ENCODE data around the gene BLCAP.
"Not testable (repeated sequence)": the region's sequence is repeated elsewhere in the genome, so short reads cannot be mapped to it uniquely, and the experiment has no call there.

The BLCAP gene

DNA sequence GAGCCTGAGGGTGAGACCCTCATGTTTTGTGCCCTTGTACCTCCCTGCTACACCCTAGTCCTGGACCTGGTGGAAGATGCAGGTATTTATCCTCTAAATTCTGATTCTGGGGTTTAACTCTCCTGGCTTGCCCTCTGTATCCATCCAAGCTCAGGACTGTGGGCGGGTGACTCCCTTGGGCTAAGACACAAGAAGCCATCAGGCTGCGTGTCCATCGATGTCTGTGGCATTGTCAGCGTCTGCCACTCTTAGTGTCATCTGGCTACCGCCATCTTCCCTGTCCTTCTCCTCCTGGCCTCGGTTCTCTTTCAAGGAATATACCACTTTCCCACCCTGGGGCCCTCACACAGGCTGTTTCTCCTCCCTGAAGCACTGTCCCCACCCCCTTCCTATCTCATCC, 28.9 kb upstream of the BLCAP start:
- H3K4me3 ChIP-seq (ENCODE audit: low read length): no peak overlapping the region
- no peak for DNase-seq (ENCODE audit: low read depth)
- TF ChIP-seq, protein P1, sequence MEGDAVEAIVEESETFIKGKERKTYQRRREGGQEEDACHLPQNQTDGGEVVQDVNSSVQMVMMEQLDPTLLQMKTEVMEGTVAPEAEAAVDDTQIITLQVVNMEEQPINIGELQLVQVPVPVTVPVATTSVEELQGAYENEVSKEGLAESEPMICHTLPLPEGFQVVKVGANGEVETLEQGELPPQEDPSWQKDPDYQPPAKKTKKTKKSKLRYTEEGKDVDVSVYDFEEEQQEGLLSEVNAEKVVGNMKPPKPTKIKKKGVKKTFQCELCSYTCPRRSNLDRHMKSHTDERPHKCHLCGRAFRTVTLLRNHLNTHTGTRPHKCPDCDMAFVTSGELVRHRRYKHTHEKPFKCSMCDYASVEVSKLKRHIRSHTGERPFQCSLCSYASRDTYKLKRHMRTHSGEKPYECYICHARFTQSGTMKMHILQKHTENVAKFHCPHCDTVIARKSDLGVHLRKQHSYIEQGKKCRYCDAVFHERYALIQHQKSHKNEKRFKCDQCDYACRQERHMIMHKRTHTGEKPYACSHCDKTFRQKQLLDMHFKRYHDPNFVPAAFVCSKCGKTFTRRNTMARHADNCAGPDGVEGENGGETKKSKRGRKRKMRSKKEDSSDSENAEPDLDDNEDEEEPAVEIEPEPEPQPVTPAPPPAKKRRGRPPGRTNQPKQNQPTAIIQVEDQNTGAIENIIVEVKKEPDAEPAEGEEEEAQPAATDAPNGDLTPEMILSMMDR (IDR thresholded peaks at IDR 0.05; ENCODE audit: insufficient read depth, low read depth, low read length, missing control alignments): no peak

- not testable (repeated sequence) for H3K4me3 ChIP-seq (ENCODE audit: low read length); DNase-seq (ENCODE audit: low read depth)
Observed at GRCh38 chr20:37554721-37555298, 27.1 kb upstream of the BLCAP start.

DNA sequence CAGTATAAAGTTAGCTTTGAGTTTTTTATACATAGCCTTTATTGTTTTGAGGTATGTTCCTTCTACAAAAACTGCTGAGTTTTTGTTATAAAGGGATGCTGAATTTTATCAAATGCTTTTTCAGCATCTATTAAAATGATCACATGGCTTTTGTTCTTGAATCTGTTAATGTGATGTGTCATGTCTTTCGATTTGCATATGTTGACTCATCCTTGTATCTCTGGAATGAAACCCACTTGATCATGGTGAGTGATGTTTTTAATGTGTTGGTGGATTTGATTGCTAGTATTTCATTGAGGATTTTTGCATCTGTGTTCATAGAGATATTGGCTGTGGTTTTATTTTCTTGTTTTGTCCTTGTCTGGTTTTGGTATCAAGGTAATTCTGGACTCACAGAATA, 24.7 kb upstream of the BLCAP start:
- no peak overlapping the region for H3K4me3 ChIP-seq (ENCODE audit: low read length)
- TF ChIP-seq, protein P1 (IDR thresholded peaks at IDR 0.05; ENCODE audit: insufficient read depth, low read depth, low read length, missing control alignments): no peak
- DNase-seq (ENCODE audit: low read depth): peak; percentile 64

- H3K4me3 ChIP-seq (ENCODE audit: low read length); DNase-seq (ENCODE audit: low read depth): not testable (repeated sequence)
Observed at GRCh38 chr20:37551660-37552059, 24.0 kb upstream of the BLCAP start.

- DNase-seq (ENCODE audit: low read depth); H3K4me3 ChIP-seq (ENCODE audit: low read length): not testable (repeated sequence)
Observed at GRCh38 chr20:37550101-37550920, 22.6 kb upstream of the BLCAP start.

GRCh38 chr20:37547912-37548311, 20.2 kb upstream of the BLCAP start:
- DNase-seq (ENCODE audit: low read depth): no peak
- TF ChIP-seq, protein P1 (IDR thresholded peaks at IDR 0.05; ENCODE audit: insufficient read depth, low read depth, low read length, missing control alignments): no peak
- no peak overlapping the region for H3K4me3 ChIP-seq (ENCODE audit: low read length)

DNA sequence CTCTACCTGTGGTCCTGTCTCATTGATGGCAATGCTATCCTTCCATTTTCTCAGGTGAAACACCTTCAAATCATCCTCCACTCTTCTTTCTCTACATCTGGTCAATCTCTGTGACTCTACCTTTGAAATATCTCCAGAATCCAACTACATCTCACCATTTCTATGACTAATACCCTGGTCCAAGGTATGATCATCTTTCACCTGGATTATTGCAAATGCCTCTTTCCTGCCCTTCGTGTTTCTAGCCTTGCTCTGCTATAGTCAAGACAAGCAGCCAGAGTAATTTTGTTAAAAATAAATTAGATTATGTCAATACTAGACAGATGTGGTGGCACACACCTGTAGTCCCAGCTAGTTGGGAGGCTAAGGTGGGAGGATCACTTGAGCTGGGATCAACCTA, 17.8 kb upstream of the BLCAP start:
- H3K4me3 ChIP-seq (ENCODE audit: low read length): no peak overlapping the region
- no peak for DNase-seq (ENCODE audit: low read depth)
- TF ChIP-seq, protein P1 (IDR thresholded peaks at IDR 0.05; ENCODE audit: insufficient read depth, low read depth, low read length, missing control alignments): no peak

DNA sequence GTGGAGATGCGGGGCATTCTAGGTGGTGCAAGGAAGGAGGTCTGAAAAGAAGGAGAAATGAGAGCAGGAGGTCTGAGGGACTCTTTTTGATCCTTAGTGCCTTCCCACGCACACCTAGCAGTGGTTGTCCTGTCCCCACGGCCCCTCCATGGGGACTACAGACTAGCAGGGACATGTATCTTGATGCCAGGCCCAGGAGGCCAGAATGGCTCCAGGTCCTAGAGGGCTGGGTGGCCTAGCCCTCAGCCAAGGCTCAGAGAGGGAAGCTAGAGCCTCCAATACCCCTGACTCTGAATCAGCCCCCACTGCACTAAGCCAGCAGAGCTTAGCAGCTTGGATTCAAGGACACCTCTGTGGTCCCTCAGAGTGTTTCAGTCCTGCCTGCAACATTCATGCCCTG, 16.7 kb upstream of the BLCAP start:
- no peak for DNase-seq (ENCODE audit: low read depth)
- TF ChIP-seq, protein P1 (IDR thresholded peaks at IDR 0.05; ENCODE audit: insufficient read depth, low read depth, low read length, missing control alignments): no peak
- H3K4me3 ChIP-seq (ENCODE audit: low read length): no peak overlapping the region

All from epithelial cell of esophagus (primary cell).